ENCODE data around the gene ZFHX3. TPM values are rescaled to one million over a fixed set of nuclear protein-coding genes. Genes with fewer than 3 reads are reported as not detected.

ZFHX3 gene
- total and polyA plus RNA-seq, 9 of the 15 experiments (the other 6 are each of a cell fraction or from before 2014, with no cell fraction given) = 0.01 to 0.23 (median 0.06) TPM; not detected in 4

DNA sequence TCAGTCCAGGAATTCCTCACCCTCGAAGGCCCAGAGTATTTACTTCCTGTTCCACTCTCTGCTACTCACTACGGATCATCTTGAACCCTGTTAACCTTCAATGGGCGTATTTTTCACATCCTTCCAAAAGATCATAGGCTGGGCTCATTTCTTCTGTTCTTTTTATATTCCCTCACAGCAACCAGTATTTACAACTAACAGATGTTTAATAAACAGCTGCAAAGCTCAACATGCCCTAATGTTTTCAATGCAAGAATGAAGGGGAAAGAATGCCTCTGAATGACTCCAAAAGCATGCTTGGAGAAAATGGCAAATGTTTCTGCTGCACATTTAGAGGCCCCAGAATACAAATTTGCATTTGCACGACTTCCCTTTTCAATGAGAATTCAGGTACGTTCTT is 174.9 kb downstream of the ZFHX3 start:
- intact Hi-C loops (cut with micrococcal nuclease) (no loop called here), in situ Hi-C loops (cut with MboI) (no loop called here)
- no peaks in the 10 kb centered on the region for H3K36me3 ChIP-seq (ENCODE audit: control insufficient read depth, insufficient read depth, low read length)
- ATAC-seq (no peak), FAIRE-seq (no peak), DNase-seq (ENCODE audit: extremely low read depth in 1 of 4, low spot score in 3 of 4) (no peak)
- peaks cover 2 to 27% of the 10 kb centered on the region in 2 experiments; a peak in 3 of 5 replicates for H3K27me3 ChIP-seq (ENCODE audit: control insufficient read depth in 2 of 2, insufficient read depth in 2 of 2, low read length in 2 of 2)
- H3K4me3 ChIP-seq = no peak overlapping the region
- 0 out of 5 replicates have a peak, but pooled peaks cover 0 to 2% of the 10 kb centered on the region in 2 experiments for H3K4me1 ChIP-seq (replicated peaks in 1 of 2; ENCODE audit: control insufficient read depth in 2 of 2, insufficient read depth in 2 of 2, low read length in 2 of 2)
- no peaks in the 10 kb centered on the region for H3K9me3 ChIP-seq (replicated peaks; ENCODE audit: control insufficient read depth, insufficient read depth, low read depth, low read length)
- no peak overlapping the region for H2AFZ ChIP-seq (ENCODE audit: low read depth, low read length)
- no peaks in the 10 kb centered on the region for H3K9me1 ChIP-seq (ENCODE audit: control insufficient read depth, insufficient read depth, low read length)
- POLR2A ChIA-PET = no interaction called here
- no peaks in the 10 kb centered on the region for H3K79me2 ChIP-seq (ENCODE audit: control insufficient read depth, insufficient read depth, low read length)
- 0% methylated on average over 5 of the region's 5 CpGs for WGBS (ENCODE audit: insufficient coverage, low coverage, missing lambda C conversion rate)
- no peak overlapping the region for H3K4me2 ChIP-seq (ENCODE audit: insufficient read depth, low read length)
- H3K27ac ChIP-seq (ENCODE audit: extremely low read depth, low read depth, low read length) = no peak overlapping the region
- TF ChIP-seq HDGF (IDR thresholded peaks at IDR 0.05) (no peak), USF2 (CRISPR knock-in tag; IDR thresholded peaks at IDR 0.05) (no peak), RBM25 (IDR thresholded peaks at IDR 0.05; ENCODE audit: low read depth, low read length, severe bottlenecking) (no peak)
- CTCF ChIA-PET (ENCODE audit: low intra/inter-chr PET ratio) = no interaction called here
- no peak overlapping the region for H3K9ac ChIP-seq (ENCODE audit: insufficient read depth in 1 of 2, low read depth in 2 of 2, low read length in 2 of 2)
- H4K20me1 ChIP-seq (replicated peaks; ENCODE audit: control insufficient read depth, insufficient read depth, low read length) = no peaks in the 10 kb centered on the region
- BruUV-seq (replicated peaks) = no TSS peak

GRCh38 chr16:72865835-72866234 is 182.1 kb downstream of the ZFHX3 start:
- FAIRE-seq (no peak), DNase-seq (ENCODE audit: extremely low read depth in 1 of 4, low spot score in 3 of 4) (no peak), ATAC-seq (no peak)
- H3K36me3 ChIP-seq (ENCODE audit: control insufficient read depth, insufficient read depth, low read length) = no peaks in the 10 kb centered on the region
- H3K4me3 ChIP-seq = no peak overlapping the region
- no peaks in the 10 kb centered on the region for H3K4me1 ChIP-seq (replicated peaks in 1 of 2; ENCODE audit: control insufficient read depth in 2 of 2, insufficient read depth in 2 of 2, low read length in 2 of 2)
- no peak overlapping the region for H3K9ac ChIP-seq (ENCODE audit: insufficient read depth in 1 of 2, low read depth in 2 of 2, low read length in 2 of 2)
- no peaks in the 10 kb centered on the region for H4K20me1 ChIP-seq (replicated peaks; ENCODE audit: control insufficient read depth, insufficient read depth, low read length)
- H3K27ac ChIP-seq (ENCODE audit: extremely low read depth, low read depth, low read length) = no peak overlapping the region
- no peak overlapping the region for H3K4me2 ChIP-seq (ENCODE audit: insufficient read depth, low read length)
- H2AFZ ChIP-seq (ENCODE audit: low read depth, low read length) = no peak overlapping the region
- H3K79me2 ChIP-seq (ENCODE audit: control insufficient read depth, insufficient read depth, low read length) = no peaks in the 10 kb centered on the region
- H3K9me1 ChIP-seq (ENCODE audit: control insufficient read depth, insufficient read depth, low read length) = no peaks in the 10 kb centered on the region
- peaks cover 0 to 23% of the 10 kb centered on the region in 2 experiments; a peak in 2 of 5 replicates for H3K27me3 ChIP-seq (ENCODE audit: control insufficient read depth in 2 of 2, insufficient read depth in 2 of 2, low read length in 2 of 2)
- CTCF ChIA-PET (ENCODE audit: low intra/inter-chr PET ratio) = no interaction called here
- BruUV-seq (replicated peaks) = no TSS peak
- intact Hi-C loops (cut with micrococcal nuclease) = no loop called here
- WGBS (ENCODE audit: insufficient coverage, low coverage, missing lambda C conversion rate) = 0% methylated on average over 7 of the region's 7 CpGs
- no peaks in the 10 kb centered on the region for H3K9me3 ChIP-seq (replicated peaks; ENCODE audit: control insufficient read depth, insufficient read depth, low read depth, low read length)
- in situ Hi-C loops (cut with MboI) = no loop called here
- POLR2A ChIA-PET = no interaction called here
- TF ChIP-seq EWSR1 (IDR thresholded peaks at IDR 0.05; ENCODE audit: borderline replicate concordance, low read depth, partially characterized antibody) (no peak), GMEB1 (CRISPR knock-in tag; IDR thresholded peaks at IDR 0.05) (no peak), RBM14 (IDR thresholded peaks at IDR 0.05; ENCODE audit: borderline replicate concordance, insufficient read depth, low read depth, low read length) (no peak), ZNF511 (CRISPR knock-in tag; IDR thresholded peaks at IDR 0.05) (no peak), RBM15 (IDR thresholded peaks at IDR 0.05; ENCODE audit: insufficient read depth, low read length) (no peak), CBX3 (IDR thresholded peaks at IDR 0.05; ENCODE audit: borderline replicate concordance in 1 of 2, low read length in 2 of 2) (no peak), ZBTB7A (IDR thresholded peaks at IDR 0.05; ENCODE audit: borderline replicate concordance, control insufficient read depth, low read depth, low read length) (no peak), PTRF (tag; IDR thresholded peaks at IDR 0.05) (no peak), TBP (optimal IDR thresholded peaks at IDR 0.05; ENCODE audit: low read depth, low read length) (no peak), TEAD2 (tag; IDR thresholded peaks at IDR 0.05) (no peak), RAD51 (IDR thresholded peaks at IDR 0.05; ENCODE audit: borderline replicate concordance, low read depth) (no peak)

Data from K562 (cell line).